Activated T-cell treated with anti-CD3 and anti-CD28 coated beads, Interleukin-2, amount 50 U/mL, for 72 hours (primary cell): Measurements from ENCODE around the gene OR10A4. TPM values are rescaled to one million over a fixed set of nuclear protein-coding genes. Genes with fewer than 3 reads are reported as not detected.
"Not testable (repeated sequence)": the region's sequence is repeated elsewhere in the genome, so short reads cannot be mapped to it uniquely, and the experiment has no call there.

ENCODE experiments used
- ATAC-seq, 2 donors: fragments of 150-1000 bp; cut with Tn5 transposase; replicated peaks in 1 of 2; 2 replicates each; pipeline ENCODE4 v1.10.0; 2021; ENCODE audit warnings: moderate library complexity in 2 of 2, mild to moderate bottlenecking in 1 of 2
- DNase-seq, 2 donors: peaks; one replicate each; pipeline ENCODE4 v3.0.0; 2021 to 2022; ENCODE audit warnings: mixed read lengths in 1 of 2
- H3K27ac Mint-ChIP-seq: one replicate; pipeline ENCODE4 v1.8.0; 2022; ENCODE audit warnings: mild to moderate bottlenecking, moderate library complexity, mixed read lengths
- H3K27me3 Mint-ChIP-seq: one replicate; pipeline ENCODE4 v1.8.0; 2022; ENCODE audit warnings: low read depth, mixed read lengths
- H3K36me3 Mint-ChIP-seq, 2 donors: one replicate each; pipeline ENCODE4 v1.8.0; 2022; ENCODE audit warnings: mixed read lengths in 2 of 2, mild to moderate bottlenecking in 1 of 2; ENCODE audit not compliant: insufficient read depth in 2 of 2
- H3K4me1 Mint-ChIP-seq: one replicate; pipeline ENCODE4 v1.8.0; 2022; ENCODE audit warnings: low read depth, mixed read lengths
- H3K4me3 Mint-ChIP-seq, 2 donors: one replicate each; pipeline ENCODE4 v1.8.0; 2022; ENCODE audit warnings: mild to moderate bottlenecking in 2 of 2, mixed read lengths in 2 of 2, moderate library complexity in 2 of 2
- H3K9me3 Mint-ChIP-seq, 2 donors: one replicate each; pipeline ENCODE4 v1.8.0; 2022; ENCODE audit warnings: mixed read lengths in 2 of 2
- total RNA-seq, 2 donors: library from RNA; stranded (reverse); gene quantifications; one replicate each; pipeline ENCODE4 v1.2.3, GENCODE V29; 2022

Gene OR10A4, protein sequence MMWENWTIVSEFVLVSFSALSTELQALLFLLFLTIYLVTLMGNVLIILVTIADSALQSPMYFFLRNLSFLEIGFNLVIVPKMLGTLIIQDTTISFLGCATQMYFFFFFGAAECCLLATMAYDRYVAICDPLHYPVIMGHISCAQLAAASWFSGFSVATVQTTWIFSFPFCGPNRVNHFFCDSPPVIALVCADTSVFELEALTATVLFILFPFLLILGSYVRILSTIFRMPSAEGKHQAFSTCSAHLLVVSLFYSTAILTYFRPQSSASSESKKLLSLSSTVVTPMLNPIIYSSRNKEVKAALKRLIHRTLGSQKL
- total RNA-seq: not detected

- Mint-ChIP-seq H3K9me3 (no peaks in the 10 kb centered on the region), H3K4me3 (no peak within 1 kb of the TSS), H3K4me1 (no peaks in the 10 kb centered on the region), H3K27me3 (peaks cover 25% of the 10 kb centered on the region), H3K36me3 (no peaks in the 10 kb centered on the region), H3K27ac (no peak within 1 kb of the TSS)
- ATAC-seq (no peak), DNase-seq (no peak)
These were observed at the start of gene OR10A4 for GRCh38 chr11:6876325-6876724. Gene OR10A4, plus strand, starts transcription at chr11:6876625. Its CDS starts 23 bp downstream, at chr11:6876648.

DNA sequence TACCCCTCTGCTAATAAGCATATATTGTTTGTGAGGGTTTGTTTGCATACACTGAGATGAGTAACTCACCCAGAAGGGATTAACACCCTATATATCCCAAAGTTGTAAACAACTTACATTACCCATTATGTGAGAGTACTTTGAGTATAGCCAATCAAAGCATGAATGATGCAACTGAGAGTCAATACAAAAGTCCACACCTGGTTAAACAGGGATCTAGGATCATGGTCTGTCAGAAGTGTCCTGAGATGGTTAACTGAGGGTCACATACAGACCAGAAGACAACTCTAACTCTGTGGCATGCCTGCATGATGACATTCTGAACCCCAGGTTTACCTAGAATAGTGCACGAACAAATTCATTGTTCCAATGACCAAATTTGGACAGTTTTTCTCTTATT is 48.3 kb upstream of the OR10A4 start:
- no peak for ATAC-seq
- Mint-ChIP-seq H3K36me3 (no peaks in the 10 kb centered on the region), H3K27me3 (peaks cover 6% of the 10 kb centered on the region), H3K4me1 (peaks cover 10% of the 10 kb centered on the region), H3K9me3 (no peaks in the 10 kb centered on the region), H3K27ac (no peak overlapping the region), H3K4me3 (no peak overlapping the region)
- DNase-seq: no peak

DNA sequence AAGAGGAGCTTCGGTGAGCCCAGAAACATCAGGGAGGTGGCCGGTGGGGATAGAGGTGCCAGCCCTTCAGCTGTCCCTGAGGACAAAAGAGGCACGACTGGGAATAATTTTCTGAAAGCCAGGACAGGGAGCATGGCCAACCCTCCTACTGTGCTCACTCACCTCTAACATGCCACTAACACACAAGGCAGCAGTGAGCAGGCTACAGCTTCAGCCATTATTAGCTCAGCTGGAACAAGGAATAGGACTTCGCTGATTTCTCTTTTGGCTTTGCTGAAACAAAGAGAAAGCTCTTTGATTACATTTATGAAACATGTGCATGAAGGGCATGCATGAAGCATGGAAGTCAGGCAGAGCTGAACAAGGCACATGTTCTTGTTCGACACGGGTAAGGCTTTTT is 43.1 kb upstream of the OR10A4 start:
- ATAC-seq (no peak), DNase-seq (no peak)
- Mint-ChIP-seq H3K9me3 (no peaks in the 10 kb centered on the region), H3K4me1 (no peaks in the 10 kb centered on the region), H3K36me3 (no peaks in the 10 kb centered on the region), H3K27ac (no peak overlapping the region), H3K27me3 (peaks cover 11% of the 10 kb centered on the region), H3K4me3 (no peak overlapping the region)

- no peak for DNase-seq
- H3K27me3 Mint-ChIP-seq: peaks cover 11% of the 10 kb centered on the region
- H3K9me3 Mint-ChIP-seq: no peaks in the 10 kb centered on the region
- H3K4me3 Mint-ChIP-seq: no peak overlapping the region
- H3K4me1 Mint-ChIP-seq: no peaks in the 10 kb centered on the region
- ATAC-seq: no peak
- H3K36me3 Mint-ChIP-seq: no peaks in the 10 kb centered on the region
- no peak overlapping the region for H3K27ac Mint-ChIP-seq
These were observed 42.4 kb upstream of the OR10A4 start for GRCh38 chr11:6834021-6834420.

DNA sequence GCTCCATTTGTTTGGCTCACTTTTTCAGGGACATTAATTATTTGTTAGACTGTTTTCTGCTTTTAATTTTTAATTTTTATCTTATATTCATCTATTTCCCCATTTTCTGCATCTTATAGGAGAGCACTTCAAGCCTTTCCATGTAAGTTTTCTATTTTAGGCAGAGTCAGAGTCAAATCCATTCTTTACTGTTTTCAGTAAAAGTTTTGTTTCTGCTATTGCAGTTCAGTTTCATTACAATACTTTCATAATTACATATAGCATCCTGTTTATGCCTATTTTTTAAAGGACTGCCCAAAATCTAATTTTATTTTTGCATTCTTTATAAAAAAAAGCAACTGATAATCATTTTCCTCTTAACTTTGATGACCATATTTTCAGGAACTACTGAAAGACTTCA is 34.7 kb upstream of the OR10A4 start:
- Mint-ChIP-seq H3K36me3 (no peaks in the 10 kb centered on the region), H3K4me3 (no peak overlapping the region)
- ATAC-seq: peak in 1 of 2 donors; percentile 33

GRCh38 chr11:6843670-6844069 is 32.8 kb upstream of the OR10A4 start:
- Mint-ChIP-seq H3K27me3 (peaks cover 41% of the 10 kb centered on the region), H3K36me3 (no peaks in the 10 kb centered on the region), H3K4me3 (no peak overlapping the region), H3K4me1 (peaks cover 6% of the 10 kb centered on the region), H3K9me3 (peaks cover 3 to 6% of the 10 kb centered on the region in 2 donors), H3K27ac (no peak overlapping the region)
- no peak for ATAC-seq
- DNase-seq: no peak

More for the DNA sequence above, 34.7 kb upstream of the OR10A4 start:
- peaks cover 6% of the 10 kb centered on the region for H3K4me1 Mint-ChIP-seq
- no peak for DNase-seq
- H3K27me3 Mint-ChIP-seq: peaks cover 32% of the 10 kb centered on the region
- peaks cover 0 to 6% of the 10 kb centered on the region in 2 donors for H3K9me3 Mint-ChIP-seq
- H3K27ac Mint-ChIP-seq: no peak overlapping the region

DNA sequence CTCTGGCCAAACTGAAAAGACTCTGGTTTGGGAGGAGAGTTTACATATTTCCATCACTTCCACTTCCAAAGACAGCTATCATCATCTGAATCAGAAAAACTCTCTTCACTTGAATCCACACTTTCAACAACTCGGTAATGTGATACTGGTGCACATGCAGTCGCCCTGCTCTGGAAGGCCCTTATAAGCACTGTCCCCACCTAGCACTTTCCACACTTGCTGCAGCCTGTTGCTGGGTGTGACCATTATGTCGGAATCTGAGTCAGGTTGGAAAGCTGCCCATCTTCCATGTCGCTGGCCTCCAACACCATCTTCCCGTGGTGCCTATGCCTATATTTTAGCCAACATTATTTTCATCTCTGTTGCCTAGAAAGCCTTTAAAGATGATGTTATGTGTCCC is 32.1 kb upstream of the OR10A4 start:
- Mint-ChIP-seq H3K36me3 (no peaks in the 10 kb centered on the region), H3K27me3 (peaks cover 41% of the 10 kb centered on the region), H3K9me3 (peaks cover 3 to 6% of the 10 kb centered on the region in 2 donors), H3K27ac (no peak overlapping the region), H3K4me3 (no peak overlapping the region), H3K4me1 (peaks cover 6% of the 10 kb centered on the region)
- ATAC-seq (no peak), DNase-seq (no peak)

GRCh38 chr11:6845383-6845782 is 31.0 kb upstream of the OR10A4 start, which contains the start of gene OR10A5:
Gene OR10A5, plus strand, starts transcription at chr11:6845683. Its CDS starts 0 bp downstream, at chr11:6845683.
- no peak for DNase-seq
- H3K4me1 Mint-ChIP-seq: peaks cover 6% of the 10 kb centered on the region

DNA sequence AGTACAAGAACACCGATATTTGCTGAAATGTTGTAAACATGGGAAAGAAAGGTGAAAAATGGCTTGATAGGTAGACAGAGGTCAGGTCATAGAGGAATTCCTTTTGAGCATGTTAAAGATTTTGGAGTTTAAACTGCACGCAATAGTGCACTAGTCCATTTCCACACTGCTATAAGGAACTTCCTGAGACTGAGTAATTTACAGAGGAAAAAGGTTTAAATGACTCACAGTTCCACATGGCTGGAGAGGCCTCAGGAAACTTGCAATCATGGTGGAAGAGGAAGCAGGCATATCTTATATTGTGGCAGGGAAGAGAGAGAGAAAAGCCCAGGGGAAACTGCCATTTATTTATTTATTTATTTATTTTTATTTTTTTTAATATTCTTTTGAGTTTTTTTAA is 25.9 kb upstream of the OR10A4 start:
- Mint-ChIP-seq H3K36me3 (peaks cover 6 to 7% of the 10 kb centered on the region in 2 donors), H3K4me3 (no peak overlapping the region), H3K27ac (no peak overlapping the region), H3K9me3 (peaks cover 9 to 11% of the 10 kb centered on the region in 2 donors), H3K4me1 (no peaks in the 10 kb centered on the region), H3K27me3 (peaks cover 21% of the 10 kb centered on the region)
- no peak for ATAC-seq
- no peak for DNase-seq

More at GRCh38 chr11:6845383-6845782, 31.0 kb upstream of the OR10A4 start, which contains the start of gene OR10A5:
- ATAC-seq: no peak
- Mint-ChIP-seq H3K9me3 (peaks cover 3 to 8% of the 10 kb centered on the region in 2 donors), H3K36me3 (no peaks in the 10 kb centered on the region), H3K4me3 (no peak within 1 kb of the TSS), H3K27ac (no peak within 1 kb of the TSS), H3K27me3 (peaks cover 41% of the 10 kb centered on the region)

GRCh38 chr11:6854801-6855200 is 21.6 kb upstream of the OR10A4 start:
- not testable (repeated sequence) for ATAC-seq, H3K27ac Mint-ChIP-seq, H3K27me3 Mint-ChIP-seq, H3K4me3 Mint-ChIP-seq, DNase-seq
- peaks cover 6 to 16% of the 10 kb centered on the region in 2 donors for H3K9me3 Mint-ChIP-seq
- peaks cover 7 to 11% of the 10 kb centered on the region in 2 donors for H3K36me3 Mint-ChIP-seq
- peaks cover 14% of the 10 kb centered on the region for H3K4me1 Mint-ChIP-seq

GRCh38 chr11:6855971-6856541 is 20.4 kb upstream of the OR10A4 start:
- no peak for ATAC-seq
- no peak overlapping the region for H3K27ac Mint-ChIP-seq
- peaks cover 7 to 9% of the 10 kb centered on the region in 2 donors for H3K36me3 Mint-ChIP-seq

GRCh38 chr11:6856871-6857270 is 19.6 kb upstream of the OR10A4 start:
- Mint-ChIP-seq H3K4me3 (peak overlapping the region in 1 of 2 donors; percentile 4), H3K27ac (no peak overlapping the region), H3K9me3 (peaks cover 6 to 9% of the 10 kb centered on the region in 2 donors), H3K36me3 (peaks cover 9% of the 10 kb centered on the region in 2 donors), H3K27me3 (peaks cover 15% of the 10 kb centered on the region), H3K4me1 (peaks cover 14% of the 10 kb centered on the region)
- ATAC-seq (peak; percentile 91 to 93), DNase-seq (no peak)

More at GRCh38 chr11:6855971-6856541, 20.4 kb upstream of the OR10A4 start:
- Mint-ChIP-seq H3K27me3 (peaks cover 9% of the 10 kb centered on the region), H3K9me3 (peaks cover 6 to 12% of the 10 kb centered on the region in 2 donors), H3K4me1 (peaks cover 14% of the 10 kb centered on the region), H3K4me3 (no peak overlapping the region)
- no peak for DNase-seq

DNA sequence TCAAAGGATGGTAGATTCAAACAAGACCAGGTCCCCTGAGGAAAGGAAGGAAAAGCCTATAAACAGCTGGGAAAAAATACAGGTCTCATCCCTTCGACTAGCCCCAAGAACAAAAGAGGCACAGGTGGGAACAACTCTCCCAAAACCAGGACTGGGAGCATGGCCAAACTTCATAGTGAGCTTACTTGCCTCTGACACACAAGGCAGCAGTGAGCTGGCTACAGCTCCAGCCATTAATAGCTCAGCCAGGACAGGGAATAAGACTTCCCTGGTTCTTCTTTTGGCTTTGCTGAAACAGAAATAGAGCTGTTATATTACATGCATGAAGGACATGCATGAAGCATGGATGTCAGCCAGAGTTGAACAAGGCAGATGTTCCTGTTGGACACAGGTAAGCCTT is 13.5 kb upstream of the OR10A4 start, which contains the start of gene OR10A2:
Gene OR10A2 (plus strand): TSS at position 97 of the 400 bp plus-strand sequence. CDS start 6,698 bp downstream, outside the sequence.
- peaks cover 15% of the 10 kb centered on the region for H3K27me3 Mint-ChIP-seq
- peaks cover 2 to 3% of the 10 kb centered on the region in 2 donors for H3K36me3 Mint-ChIP-seq
- H3K4me3 Mint-ChIP-seq: no peak within 1 kb of the TSS
- H3K9me3 Mint-ChIP-seq: peaks cover 2 to 3% of the 10 kb centered on the region in 2 donors
- H3K27ac Mint-ChIP-seq: no peak within 1 kb of the TSS
- no peaks in the 10 kb centered on the region for H3K4me1 Mint-ChIP-seq
- no peak for DNase-seq
- no peak for ATAC-seq
